Measurements from ENCODE around the gene DIS3L2. TPM values are rescaled to one million over a fixed set of nuclear protein-coding genes. Genes with fewer than 3 reads are reported as not detected.

Gene DIS3L2
- total RNA-seq, 4 donors from 2014 or later, result 12.8 to 27.3 (median 16.8) TPM

DNA sequence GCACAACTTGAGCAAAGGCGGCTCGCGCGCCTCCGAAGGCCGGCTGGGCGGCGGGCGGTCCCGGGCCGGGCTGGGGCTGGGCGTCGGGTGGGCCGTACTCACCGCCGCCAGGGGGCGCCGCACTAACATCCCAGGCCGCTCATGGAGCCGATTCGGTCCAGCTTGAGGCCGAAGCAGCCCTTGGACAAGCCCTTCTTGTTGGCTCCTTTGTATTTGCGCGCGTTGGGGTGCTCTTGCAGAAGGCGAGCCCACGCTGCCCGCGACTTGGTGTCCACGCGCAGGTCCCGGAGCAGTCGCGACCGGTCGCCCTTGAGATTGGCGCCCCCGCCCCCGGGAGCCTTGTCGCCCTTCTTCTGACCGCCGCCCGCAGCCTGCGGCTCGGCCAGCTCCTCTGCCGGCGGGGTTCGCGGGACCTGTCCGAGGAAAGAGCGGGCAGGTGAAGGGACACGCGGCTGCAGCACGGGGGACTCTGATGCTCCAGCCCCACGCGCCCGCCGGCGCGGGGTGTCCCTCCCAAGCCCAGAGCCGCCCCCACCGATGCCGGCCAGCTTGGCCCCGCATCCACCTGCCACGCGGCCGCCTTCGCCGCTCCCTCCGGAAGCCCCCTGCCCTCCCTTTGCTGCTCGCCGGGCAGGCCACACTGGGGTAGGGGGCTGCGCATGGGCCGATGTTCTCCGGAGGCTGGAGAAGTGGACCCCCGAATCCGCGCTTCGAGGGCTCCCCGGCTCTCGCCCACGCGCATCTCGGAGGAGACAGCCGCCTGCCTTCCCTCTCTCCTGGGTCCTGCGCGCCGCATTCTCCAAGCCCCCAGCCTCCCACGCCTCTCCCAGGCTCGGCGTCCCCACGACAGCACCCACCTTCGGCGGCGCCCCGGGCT, 36.0 kb upstream of the DIS3L2 start:
- Histone ChIP-seq H3K4me1 (peaks cover 8 to 21% of the 10 kb centered on the region in 2 donors), H3K9me3 (no peaks in the 10 kb centered on the region), H3K36me3 (no peaks in the 10 kb centered on the region), H3K27ac (no peak overlapping the region), H3K27me3 (peaks cover 29 to 65% (median 57%) of the 10 kb centered on the region in 3 donors), H3K4me3 (peak overlapping the region; percentile 48 to 66 (median 50))
- TF ChIP-seq POLR2A (IDR thresholded peaks at IDR 0.05), result no peak
- TF ChIP-seq, protein P1, sequence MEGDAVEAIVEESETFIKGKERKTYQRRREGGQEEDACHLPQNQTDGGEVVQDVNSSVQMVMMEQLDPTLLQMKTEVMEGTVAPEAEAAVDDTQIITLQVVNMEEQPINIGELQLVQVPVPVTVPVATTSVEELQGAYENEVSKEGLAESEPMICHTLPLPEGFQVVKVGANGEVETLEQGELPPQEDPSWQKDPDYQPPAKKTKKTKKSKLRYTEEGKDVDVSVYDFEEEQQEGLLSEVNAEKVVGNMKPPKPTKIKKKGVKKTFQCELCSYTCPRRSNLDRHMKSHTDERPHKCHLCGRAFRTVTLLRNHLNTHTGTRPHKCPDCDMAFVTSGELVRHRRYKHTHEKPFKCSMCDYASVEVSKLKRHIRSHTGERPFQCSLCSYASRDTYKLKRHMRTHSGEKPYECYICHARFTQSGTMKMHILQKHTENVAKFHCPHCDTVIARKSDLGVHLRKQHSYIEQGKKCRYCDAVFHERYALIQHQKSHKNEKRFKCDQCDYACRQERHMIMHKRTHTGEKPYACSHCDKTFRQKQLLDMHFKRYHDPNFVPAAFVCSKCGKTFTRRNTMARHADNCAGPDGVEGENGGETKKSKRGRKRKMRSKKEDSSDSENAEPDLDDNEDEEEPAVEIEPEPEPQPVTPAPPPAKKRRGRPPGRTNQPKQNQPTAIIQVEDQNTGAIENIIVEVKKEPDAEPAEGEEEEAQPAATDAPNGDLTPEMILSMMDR (IDR thresholded peaks at IDR 0.05 in 4 of 5, conservative IDR thresholded peaks at IDR 0.05 in 1 of 5), result peak; percentile 76 to 95 (median 92)
- DNase-seq (peak; percentile 56 to 66), ATAC-seq (peak; percentile 93 to 95)
- in situ Hi-C loops (cut with MboI; ENCODE audit: low sequenced_read_pairs in 4 of 4), result loop anchor here in 2 of 4 donors (10.0 kb wide), 3 partner anchors 209 to 399 kb away; no protein-coding TSS in a partner anchor
- intact Hi-C loops (cut with DNase I; ENCODE audit: low total_unique reads), result loop anchor here (1.0 to 2.0 kb wide), 4 partner anchors 213 to 597 kb away; no protein-coding TSS in a partner anchor

DNA sequence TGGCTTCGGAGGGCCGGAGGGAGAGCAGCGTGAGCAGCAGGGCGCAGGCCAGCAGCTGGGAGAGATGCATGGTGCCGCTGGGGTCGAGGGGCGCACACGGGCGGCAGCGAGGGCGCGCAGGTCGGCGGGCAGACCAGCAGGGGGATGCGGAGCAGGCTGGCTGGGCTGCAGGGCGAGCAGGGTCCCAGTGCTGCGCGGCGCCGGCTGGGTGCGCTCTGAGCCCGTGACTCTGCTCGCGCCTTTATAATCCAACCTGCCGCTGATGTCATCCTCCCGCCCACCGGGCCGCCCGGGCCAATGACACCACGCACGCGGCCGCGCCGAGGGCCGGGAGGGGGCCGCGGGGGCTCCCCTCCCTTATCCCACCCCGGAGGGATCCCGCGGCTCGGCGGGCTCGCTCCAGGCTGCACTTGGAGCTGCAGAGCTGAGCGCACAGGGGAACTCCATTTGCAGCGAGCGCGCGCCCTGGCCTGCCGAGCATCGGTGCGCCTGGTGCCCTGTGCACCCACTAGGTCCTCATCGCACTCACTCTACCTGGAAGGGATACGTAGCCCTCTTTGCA, 35.3 kb upstream of the DIS3L2 start, which contains the start of gene NPPC:
Gene NPPC, minus strand, starts transcription at position 217 of the 562 bp plus-strand sequence. Its CDS starts 147 bp downstream, at position 70.
- peaks cover 8 to 21% of the 10 kb centered on the region in 2 donors for H3K4me1 ChIP-seq
- no peak for DNase-seq

DNA sequence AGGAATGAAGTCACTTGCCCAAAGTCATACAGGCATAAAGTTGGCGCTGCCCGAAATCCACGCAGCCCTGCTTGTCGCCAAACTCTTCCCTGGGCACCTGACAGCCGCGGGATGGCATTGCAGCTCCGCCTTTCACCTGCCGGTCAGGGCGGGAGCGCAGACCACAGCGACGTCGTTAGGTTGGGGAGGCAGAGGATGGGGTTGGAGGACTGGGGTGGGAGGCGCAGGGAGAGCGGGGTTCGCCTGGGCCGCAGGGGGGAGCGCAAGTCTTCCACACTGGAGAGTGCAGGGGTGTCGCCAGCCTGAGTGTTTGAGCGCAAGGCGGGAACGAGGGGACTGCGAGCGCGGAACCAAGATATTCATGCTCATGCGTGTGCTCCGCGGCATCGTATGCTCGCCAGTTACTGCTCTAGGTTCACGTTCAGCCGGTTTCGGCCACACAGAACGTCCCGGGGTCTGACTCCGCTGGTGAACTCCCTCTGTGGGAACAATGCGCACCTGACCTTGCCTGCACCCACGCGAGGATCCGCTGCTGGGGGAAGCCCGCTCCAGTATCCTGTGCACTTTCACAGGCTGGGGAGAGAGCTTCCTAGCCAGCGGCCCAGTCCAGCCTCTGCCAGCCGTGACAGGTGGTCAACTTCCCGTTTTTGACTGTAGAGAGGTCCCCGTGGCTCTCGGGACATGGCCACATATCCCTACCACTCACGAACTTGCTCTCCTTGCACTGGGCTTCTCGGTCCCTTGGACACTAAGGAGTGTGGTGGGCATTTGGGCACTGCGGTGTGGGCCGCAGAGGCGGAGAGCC, 34.5 kb upstream of the DIS3L2 start:
- ATAC-seq (no peak), DNase-seq (no peak)
- Histone ChIP-seq H3K9me3 (no peaks in the 10 kb centered on the region), H3K4me1 (peaks cover 8 to 21% of the 10 kb centered on the region in 2 donors), H3K4me3 (peak overlapping the region; percentile 48 to 66 (median 50)), H3K36me3 (no peaks in the 10 kb centered on the region), H3K27me3 (peaks cover 29 to 65% (median 57%) of the 10 kb centered on the region in 3 donors), H3K27ac (no peak overlapping the region)
- in situ Hi-C loops (cut with MboI; ENCODE audit: low sequenced_read_pairs in 4 of 4) (loop anchor here in 2 of 4 donors (10.0 kb wide), 3 partner anchors 208 to 398 kb away; no protein-coding TSS in a partner anchor), intact Hi-C loops (cut with DNase I; ENCODE audit: low total_unique reads) (no loop called here)
- TF ChIP-seq, protein P1 (IDR thresholded peaks at IDR 0.05 in 4 of 5, conservative IDR thresholded peaks at IDR 0.05 in 1 of 5), result no peak
- TF ChIP-seq POLR2A (IDR thresholded peaks at IDR 0.05), result no peak

More for the DNA sequence above, 35.3 kb upstream of the DIS3L2 start, which contains the start of gene NPPC:
- TF ChIP-seq, protein P1 (IDR thresholded peaks at IDR 0.05 in 4 of 5, conservative IDR thresholded peaks at IDR 0.05 in 1 of 5), result no peak
- no peak for TF ChIP-seq POLR2A (IDR thresholded peaks at IDR 0.05)
- peak within 1 kb of the TSS; percentile 48 to 66 (median 50) for H3K4me3 ChIP-seq
- intact Hi-C loops (cut with DNase I; ENCODE audit: low total_unique reads) (no loop called here), in situ Hi-C loops (cut with MboI; ENCODE audit: low sequenced_read_pairs in 4 of 4) (loop anchor here in 2 of 4 donors (10.0 kb wide), 3 partner anchors 209 to 399 kb away; no protein-coding TSS in a partner anchor)
- no peak within 1 kb of the TSS for H3K27ac ChIP-seq
- ATAC-seq, result no peak
- H3K27me3 ChIP-seq, result peaks cover 29 to 65% (median 57%) of the 10 kb centered on the region in 3 donors
- no peaks in the 10 kb centered on the region for H3K9me3 ChIP-seq
- no peaks in the 10 kb centered on the region for H3K36me3 ChIP-seq

DNA sequence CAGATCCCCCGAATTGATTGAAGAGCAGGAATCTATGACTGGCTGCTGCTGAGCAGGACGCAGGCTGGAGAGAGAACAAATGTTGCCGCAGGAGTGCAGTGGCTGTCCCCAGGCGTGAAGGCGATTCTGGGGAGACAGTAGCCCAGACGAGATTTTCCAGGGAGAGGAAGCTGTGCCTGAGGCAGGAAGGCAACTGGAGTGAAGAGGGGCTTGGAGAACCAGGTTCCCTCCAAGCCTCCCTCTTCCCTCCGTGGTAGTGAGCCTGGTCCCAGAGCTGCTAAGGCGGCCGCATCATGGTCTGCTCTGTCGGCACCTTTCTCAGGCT, 34.0 kb upstream of the DIS3L2 start:
- Histone ChIP-seq H3K27ac (no peak overlapping the region), H3K27me3 (peaks cover 25 to 60% (median 57%) of the 10 kb centered on the region in 3 donors), H3K36me3 (no peaks in the 10 kb centered on the region), H3K9me3 (no peaks in the 10 kb centered on the region), H3K4me3 (no peak overlapping the region), H3K4me1 (peaks cover 8 to 21% of the 10 kb centered on the region in 2 donors)
- intact Hi-C loops (cut with DNase I; ENCODE audit: low total_unique reads), result no loop called here
- ATAC-seq (no peak), DNase-seq (no peak)
- in situ Hi-C loops (cut with MboI; ENCODE audit: low sequenced_read_pairs in 4 of 4), result loop anchor here in 2 of 4 donors (10.0 kb wide), 3 partner anchors 207 to 397 kb away; no protein-coding TSS in a partner anchor
- no peak for TF ChIP-seq POLR2A (IDR thresholded peaks at IDR 0.05)
- TF ChIP-seq, protein P1 (IDR thresholded peaks at IDR 0.05 in 4 of 5, conservative IDR thresholded peaks at IDR 0.05 in 1 of 5), result no peak

All from gastrocnemius medialis (tissue), 4 donors.